Stomach (tissue), 9 donors: ENCODE measurements around the gene LSAMP. TPM values are rescaled to one million over a fixed set of nuclear protein-coding genes. Genes with fewer than 3 reads are reported as not detected.
A peak's percentile ranks its signal among the peaks of the same experiment; 100 is the strongest.

Experiments
- DNase-seq, 2 donors: peaks; one replicate each; pipeline versions ENCODE4 v3.0.0 to v3.0.0-alpha.2; 2013 to 2019
- H3K27ac ChIP-seq, 5 donors: fragments of 200-600 bp in 4 of 5; sonication (generic) in 4 of 5; one replicate each; pipeline ENCODE4 v1.5.1; 2013 to 2019; ENCODE audit warnings: mild to moderate bottlenecking in 1 of 5, moderate library complexity in 1 of 5
- H3K27me3 ChIP-seq, 3 donors: fragments of 200-600 bp; sonication (generic); one replicate each; pipeline ENCODE4 v1.5.1; 2017 to 2019; ENCODE audit warnings: mixed run types in 1 of 3
- H3K36me3 ChIP-seq, 4 donors: fragments of 200-600 bp; sonication (generic); 1 replicate in 3 of 4; 2 replicates in 1 of 4; pipeline ENCODE4 v1.5.1; 2016 to 2019
- H3K4me1 ChIP-seq, 4 donors: fragments of 200-600 bp; sonication (generic); one replicate each; pipeline ENCODE4 v1.5.1; 2016 to 2019
- H3K4me3 ChIP-seq, 4 donors: fragments of 200-600 bp; sonication (generic) in 3 of 4; one replicate each; pipeline ENCODE4 v1.5.1; 2016 to 2019; ENCODE audit warnings: mild to moderate bottlenecking in 1 of 4
- H3K9me3 ChIP-seq, 4 donors: fragments of 200-600 bp; sonication (generic); one replicate each; pipeline ENCODE4 v1.5.1; 2016 to 2019
- CTCF ChIP-seq, 7 experiments: fragments of 450-650 bp in 4 of 7; fragments of 200-600 bp in 3 of 7; sonication (generic) in 3 of 7; IDR thresholded peaks; one replicate each; pipeline ENCODE4 v1.5.1; 2016 to 2019; ENCODE audit warnings: antibody characterized with exemption in 7 of 7, control low read depth in 2 of 7, mild to moderate bottlenecking in 1 of 7
- EP300 ChIP-seq: sonication (generic); formaldehyde crosslinking; IDR thresholded peaks from one replicate; pipeline ENCODE4 v1.6.1; 2017; ENCODE audit warnings: antibody characterized with exemption
- POLR2A ChIP-seq, 4 donors: fragments of 450-650 bp; IDR thresholded peaks; one replicate each; pipeline ENCODE4 v1.6.1; 2016; ENCODE audit warnings: antibody characterized with exemption in 4 of 4, control low read depth in 2 of 4, mild to moderate bottlenecking in 1 of 4, moderate library complexity in 1 of 4
- POLR2AphosphoS5 ChIP-seq, 3 donors: sonication (generic); formaldehyde crosslinking; IDR thresholded peaks; one replicate each; pipeline ENCODE4 v1.6.1; 2016; ENCODE audit warnings: antibody characterized with exemption in 3 of 3
- WGBS, 5 donors: extraction: QIAGEN DNeasy Blood & Tissue Kit in 3 of 5; methylation state at CpG; one replicate each; pipeline versions ENCODE4 v1.1.5 to v1.1.7; 2013 to 2018; 5-methylcytosine and 5-hydroxymethylcytosine counted together
- intact Hi-C: fragments of 100-400 bp; cut with DNase I; formaldehyde crosslinking; loops from one replicate; pipeline ENCODE4 v1.15.1; 2023; ENCODE audit warnings: low total_unique reads
- polyA plus RNA-seq, 3 donors: library from polyadenylated mRNA; stranded (reverse); fragments of 200-250 nt; gene quantifications; one replicate each; pipeline ENCODE4 v1.2.3, GENCODE V29; 2013
- total RNA-seq, 5 donors: library from RNA; depleted of rRNA; stranded (reverse); fragments of >200 nt; gene quantifications; one replicate each; pipeline versions ENCODE4 v1.1.0 to v1.2.3, GENCODE V29; 2014 to 2016
- donor health status: healthy with polysubstance abuse.
- donor health status: Bipolar disorder and iron deficiency.
- donor health status: healthy.

LSAMP gene
- total and polyA plus RNA-seq, 8 donors = 1.1 to 20.7 (median 1.7) TPM

- Histone ChIP-seq H3K36me3 (no peaks in the 10 kb centered on the region), H3K27me3 (no peaks in the 10 kb centered on the region), H3K9me3 (no peaks in the 10 kb centered on the region), H3K27ac (no peak overlapping the region), H3K4me1 (no peaks in the 10 kb centered on the region), H3K4me3 (no peak overlapping the region)
- 55 to 68% (median 62%) methylated on average over 1 of the region's 1 CpG for WGBS, 5 donors
- intact Hi-C loops = no loop called here
- DNase-seq = no peak
- TF ChIP-seq POLR2AphosphoS5 (IDR thresholded peaks at IDR 0.05) (no peak), EP300 (no peak), CTCF (IDR thresholded peaks at IDR 0.05) (no peak), POLR2A (IDR thresholded peaks at IDR 0.05) (no peak)
These were observed 19.1 kb upstream of the LSAMP start for GRCh38 chr3:116464276-116464798.

DNA sequence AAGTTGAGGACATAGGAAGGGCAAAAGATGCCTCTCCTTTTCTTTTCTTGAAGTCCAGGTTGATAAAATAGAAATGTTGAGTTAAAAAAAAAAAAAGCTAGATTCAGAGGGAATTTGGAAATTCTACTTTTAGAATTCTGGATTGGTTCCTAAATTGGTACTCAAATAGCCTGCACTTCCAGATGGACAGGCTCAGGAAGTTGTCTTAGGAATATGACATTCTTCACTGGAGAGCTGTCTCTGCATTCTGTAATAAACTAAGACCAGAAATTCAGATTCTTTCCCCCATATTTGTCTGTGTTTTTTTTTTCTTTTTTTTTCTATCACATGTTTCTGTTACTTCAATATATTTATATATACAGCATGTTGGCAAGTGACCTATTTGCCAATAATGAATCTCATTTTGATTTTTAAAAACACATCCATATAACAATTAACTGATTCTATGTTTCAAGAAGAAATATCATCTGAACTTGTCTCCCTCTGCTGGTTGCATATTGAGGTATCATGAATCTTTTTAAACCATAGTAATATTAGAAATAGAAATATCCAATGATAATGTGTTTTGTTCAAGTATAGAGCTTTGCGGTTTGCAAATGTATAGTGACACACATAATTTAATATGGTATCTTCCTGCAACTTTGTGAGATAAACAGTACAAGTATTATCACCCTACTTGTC is 8.5 kb upstream of the LSAMP start:
- Histone ChIP-seq H3K4me1 (no peaks in the 10 kb centered on the region), H3K9me3 (peaks cover 0 to 3% (median 0%) of the 10 kb centered on the region in 4 donors), H3K4me3 (no peak overlapping the region), H3K36me3 (no peaks in the 10 kb centered on the region), H3K27me3 (no peaks in the 10 kb centered on the region), H3K27ac (no peak overlapping the region)
- intact Hi-C loops = no loop called here
- TF ChIP-seq EP300 = no peak
- no peak for TF ChIP-seq POLR2AphosphoS5 (IDR thresholded peaks at IDR 0.05)
- no peak for TF ChIP-seq CTCF (IDR thresholded peaks at IDR 0.05)
- TF ChIP-seq POLR2A (IDR thresholded peaks at IDR 0.05) = no peak
- 85 to 90% (median 86%) methylated on average over 1 of the region's 1 CpG for WGBS, 5 donors
- DNase-seq = peak in 1 of 2 donors; percentile 33

GRCh38 chr3:116449546-116450350 is 4.5 kb upstream of the LSAMP start:
- DNase-seq = no peak
- WGBS, 5 donors = 39 to 49% (median 47%) methylated on average over 3 of the region's 3 CpGs
- Histone ChIP-seq H3K9me3 (no peaks in the 10 kb centered on the region), H3K27ac (no peak overlapping the region), H3K36me3 (no peaks in the 10 kb centered on the region), H3K4me1 (peaks cover 0 to 6% (median 0%) of the 10 kb centered on the region in 4 donors), H3K4me3 (no peak overlapping the region), H3K27me3 (peaks cover 0 to 13% (median 9%) of the 10 kb centered on the region in 3 donors)
- intact Hi-C loops = no loop called here
- TF ChIP-seq EP300 (no peak), POLR2A (IDR thresholded peaks at IDR 0.05) (no peak), POLR2AphosphoS5 (IDR thresholded peaks at IDR 0.05) (no peak), CTCF (IDR thresholded peaks at IDR 0.05) (no peak)

DNA sequence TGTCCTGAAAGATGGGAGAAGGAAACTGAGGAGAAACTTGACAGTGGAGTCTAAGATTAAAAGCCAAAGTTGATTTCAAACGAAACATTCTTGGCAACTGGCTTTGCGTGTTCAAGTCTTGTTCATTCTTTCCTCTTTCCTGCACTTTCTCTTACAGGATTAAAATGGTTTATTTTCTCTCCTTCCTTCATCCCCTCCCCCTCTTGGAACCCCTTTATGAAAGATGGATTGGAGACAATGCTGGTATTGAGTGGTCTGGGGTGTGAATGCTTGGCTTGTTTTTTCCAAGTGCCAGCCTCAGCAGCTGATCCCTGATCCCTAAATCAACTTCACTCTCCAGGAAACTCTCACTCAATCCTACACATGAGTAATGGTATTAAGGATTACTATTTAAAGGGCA is 703 bp upstream of the LSAMP start:
- TF ChIP-seq POLR2A (IDR thresholded peaks at IDR 0.05) (no peak), POLR2AphosphoS5 (IDR thresholded peaks at IDR 0.05) (no peak)
- Histone ChIP-seq H3K27me3 (peaks cover 0 to 15% (median 10%) of the 10 kb centered on the region in 3 donors), H3K36me3 (no peaks in the 10 kb centered on the region), H3K9me3 (no peaks in the 10 kb centered on the region), H3K27ac (peak overlapping the region in 1 of 5 donors; percentile 14), H3K4me3 (no peak overlapping the region), H3K4me1 (peaks cover 0 to 19% (median 0%) of the 10 kb centered on the region in 4 donors)
- intact Hi-C loops = no loop called here
- WGBS, 5 donors = 37 to 61% (median 53%) methylated on average over 2 of the region's 2 CpGs
- DNase-seq = peak in 1 of 2 donors; percentile 30
